CD4-positive, alpha-beta T cell treated with Interleukin-15 for 1 hour (primary cell): ENCODE results near the gene TEX22.
"Not testable (repeated sequence)": the region's sequence is repeated elsewhere in the genome, so short reads cannot be mapped to it uniquely, and the experiment has no call there.

Source experiments
- DNase-seq: peaks from one replicate; pipeline ENCODE4 v3.0.0-alpha.2; 2020

TEX22 gene, protein sequence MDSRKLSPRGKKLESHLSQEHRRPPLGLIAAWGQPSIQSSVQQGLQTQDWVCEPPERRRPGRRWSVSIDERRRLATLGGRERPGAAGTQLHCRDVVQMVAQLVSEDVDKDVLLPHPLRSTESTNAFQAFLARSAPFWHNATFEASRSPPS

DNA sequence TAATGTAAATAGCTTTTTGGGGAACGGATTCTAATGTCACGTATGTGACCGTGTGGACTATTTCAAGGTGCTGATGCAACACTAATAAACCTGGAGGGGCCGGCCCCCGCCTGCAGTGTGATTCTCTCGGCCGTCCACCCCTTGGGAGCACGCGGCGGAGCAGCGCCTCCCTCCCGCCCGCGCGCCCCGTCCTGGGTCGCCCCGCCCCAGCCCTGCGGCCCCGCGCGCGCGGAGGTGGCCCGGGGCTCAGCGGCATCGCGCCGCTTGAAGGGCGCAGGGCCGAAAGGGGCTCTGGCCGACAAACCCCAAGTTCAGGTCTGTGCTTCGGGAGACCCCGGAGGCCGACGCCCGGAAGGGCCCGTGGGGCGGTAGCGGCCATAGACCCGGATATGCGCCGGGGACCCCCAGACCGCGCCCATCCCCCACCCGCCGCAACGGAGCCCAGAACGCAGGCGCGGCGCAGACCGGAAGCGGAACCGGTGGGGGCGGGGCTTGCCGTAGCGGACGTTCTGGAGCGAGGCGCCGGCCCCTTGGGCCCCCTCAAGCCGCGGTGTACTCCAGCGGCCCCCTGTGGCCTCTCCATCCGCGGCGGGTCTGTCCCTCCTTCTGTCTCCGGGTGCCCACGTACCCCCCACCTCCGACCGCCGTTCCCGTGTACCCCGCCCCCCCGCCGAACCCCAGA, at the start of gene TEX22:
TEX22 (plus strand) TSS at position 495 of the 682 bp plus-strand sequence. CDS start 803 bp downstream, outside the sequence.
- DNase-seq, result peak; percentile 86

DNA sequence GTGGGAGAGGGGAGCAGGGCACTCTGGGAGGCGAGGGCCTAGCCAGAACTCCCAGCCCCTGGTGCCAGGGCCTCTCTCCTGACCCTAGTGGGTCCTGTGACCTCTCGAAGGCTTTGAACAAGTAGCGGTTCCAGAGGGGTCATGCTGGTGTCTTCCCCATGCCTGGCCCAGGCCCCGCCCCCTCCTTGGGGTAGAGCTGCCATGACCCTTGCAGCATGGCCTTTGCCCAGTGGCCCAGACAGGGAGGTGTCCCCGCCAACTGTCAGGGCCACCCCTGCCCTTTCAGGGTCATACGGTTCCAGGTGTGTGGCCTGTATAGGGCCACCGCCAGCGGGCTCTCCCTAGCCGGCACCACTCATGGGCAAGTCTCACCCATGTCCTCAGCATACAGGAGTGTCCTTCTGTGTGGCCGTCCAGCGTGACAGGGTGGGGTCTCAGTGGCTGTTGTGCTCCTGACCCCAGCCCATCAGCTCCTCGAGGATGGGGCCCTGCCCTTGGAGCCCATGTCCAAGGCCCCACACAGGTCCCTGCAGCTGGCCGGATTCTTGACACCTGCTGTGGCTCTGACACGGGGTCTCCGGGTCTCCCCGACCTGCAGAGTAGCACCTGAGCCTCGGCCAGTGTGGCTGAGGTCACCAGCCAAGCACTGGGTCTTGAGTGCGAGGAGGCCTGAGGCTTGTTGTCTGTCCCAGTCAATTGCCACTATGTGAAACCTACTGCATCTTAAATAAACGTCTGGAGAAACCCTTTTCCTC, 49.2 kb upstream of the TEX22 start:
- no peak for DNase-seq

DNA sequence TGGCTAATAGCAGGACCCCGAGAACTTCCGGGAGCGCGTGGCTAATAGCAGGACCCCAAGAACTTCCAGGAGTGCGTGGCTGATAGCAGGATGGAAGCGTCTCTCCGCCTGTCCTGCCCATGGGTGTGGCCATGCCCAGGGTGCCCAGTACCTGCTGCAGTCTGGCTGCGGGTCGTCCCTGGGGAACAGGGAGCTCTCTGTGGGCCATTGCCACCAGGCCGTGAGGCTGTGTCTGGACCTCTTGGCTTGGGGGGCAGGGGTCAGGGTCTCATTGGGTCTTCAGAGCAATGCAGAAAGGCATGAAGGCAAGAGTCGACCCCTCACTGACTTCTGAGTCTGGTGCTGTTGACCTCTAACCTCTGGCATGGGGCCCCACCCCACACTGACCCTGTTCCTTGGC, 48.3 kb upstream of the TEX22 start:
- no peak for DNase-seq

DNA sequence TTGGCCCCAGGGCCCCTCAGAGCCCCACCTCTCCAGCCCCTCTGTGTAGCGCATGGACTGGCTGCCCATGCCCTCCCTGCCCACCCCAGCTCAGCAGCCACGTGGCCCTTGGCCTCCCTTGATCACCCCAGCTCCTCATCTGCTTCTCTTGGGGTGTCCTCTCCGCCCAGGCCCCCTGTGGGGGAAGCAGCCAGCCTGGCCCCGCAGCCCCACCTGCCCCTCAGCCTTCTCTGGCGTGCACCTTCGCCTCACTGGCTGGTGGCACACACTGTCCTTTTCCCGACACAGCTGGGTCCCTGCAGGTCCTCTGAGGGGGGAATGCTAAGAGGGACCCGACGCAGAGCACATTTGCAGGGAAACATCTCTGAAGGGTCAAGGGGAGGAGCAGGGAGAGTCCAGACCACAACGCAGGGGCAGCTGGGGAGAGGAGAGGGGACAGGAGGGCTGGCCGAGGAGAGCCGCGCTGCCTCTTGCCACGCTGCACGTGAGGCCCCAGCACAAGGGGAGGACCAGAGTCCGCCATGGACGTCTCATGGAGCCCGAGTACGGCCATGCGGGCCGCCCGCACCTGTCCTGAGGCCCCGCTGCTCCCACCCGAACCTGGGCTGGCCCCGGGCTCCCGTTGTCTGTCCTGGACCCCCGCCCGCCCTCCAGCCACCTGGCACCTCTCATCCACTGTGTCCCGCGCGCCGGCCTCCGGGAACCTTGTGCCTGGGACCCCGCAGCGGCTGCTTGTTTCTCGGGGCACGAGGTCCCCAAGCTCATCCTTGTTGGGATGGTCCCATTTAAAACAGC, 47.7 kb upstream of the TEX22 start:
- no peak for DNase-seq

DNA sequence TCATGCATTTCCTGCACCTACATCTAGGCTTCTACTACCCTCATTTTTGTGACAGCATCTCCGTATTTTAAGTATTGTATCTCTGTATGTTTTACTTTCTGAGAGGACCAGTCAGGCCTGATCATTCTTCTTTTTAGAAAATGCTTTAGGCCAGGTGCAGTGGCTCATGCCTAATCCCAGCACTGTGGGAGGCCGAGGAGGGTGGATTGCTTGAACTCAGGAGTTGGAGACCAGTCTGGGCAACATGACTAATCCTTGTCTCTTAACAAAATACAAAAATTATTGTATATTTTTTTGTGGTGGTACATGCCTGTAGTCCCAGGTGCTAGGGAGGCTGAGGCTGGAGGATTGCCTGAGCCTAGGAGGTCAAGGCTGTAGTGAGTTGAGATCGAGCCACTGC, 46.9 kb upstream of the TEX22 start:
- no peak for DNase-seq

DNA sequence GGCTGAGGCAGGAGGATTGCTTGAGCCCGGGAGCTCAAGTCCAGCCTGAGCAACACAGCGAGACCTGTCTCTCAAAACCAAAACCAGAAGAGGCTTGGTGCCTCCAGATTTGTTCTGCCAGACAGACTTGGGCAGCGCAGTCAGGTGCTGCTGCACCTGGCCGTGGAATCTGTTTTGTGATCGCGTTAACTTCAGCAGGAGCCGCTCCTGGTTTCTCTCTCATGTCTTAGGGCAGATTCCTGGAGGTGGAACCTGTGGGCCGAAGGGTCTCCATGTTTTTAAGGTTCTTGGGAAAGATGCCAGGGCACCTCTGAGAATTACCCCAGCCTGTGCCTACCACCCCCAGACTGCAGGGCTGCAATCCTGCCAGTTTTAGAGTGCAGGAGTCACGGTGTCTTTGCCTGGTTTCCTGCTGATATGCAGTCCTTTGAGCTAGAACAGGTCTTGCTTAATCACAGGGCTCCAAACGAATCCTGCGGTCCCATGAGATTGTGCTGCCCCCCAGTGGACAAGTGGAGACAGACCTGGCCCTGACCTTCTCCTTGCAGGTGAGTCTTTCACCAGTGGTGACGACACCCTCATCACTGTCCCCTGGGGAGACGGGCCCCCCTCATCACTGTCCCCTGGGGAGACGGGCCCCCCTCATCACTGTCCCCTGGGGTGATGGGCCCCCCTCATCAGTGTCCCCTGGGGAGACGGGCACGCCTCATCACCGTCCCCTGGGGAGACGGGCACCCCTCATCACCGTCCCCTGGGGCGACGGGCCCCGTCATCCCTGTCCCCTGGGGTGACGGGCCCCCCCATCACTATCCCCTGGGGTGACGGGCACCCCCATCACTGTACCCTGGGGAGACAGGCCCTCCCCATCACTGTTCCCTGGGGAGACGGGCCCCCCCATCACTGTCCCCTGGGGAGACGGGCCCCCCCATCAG, 46.2 kb upstream of the TEX22 start:
- peak; percentile 88 for DNase-seq

DNA sequence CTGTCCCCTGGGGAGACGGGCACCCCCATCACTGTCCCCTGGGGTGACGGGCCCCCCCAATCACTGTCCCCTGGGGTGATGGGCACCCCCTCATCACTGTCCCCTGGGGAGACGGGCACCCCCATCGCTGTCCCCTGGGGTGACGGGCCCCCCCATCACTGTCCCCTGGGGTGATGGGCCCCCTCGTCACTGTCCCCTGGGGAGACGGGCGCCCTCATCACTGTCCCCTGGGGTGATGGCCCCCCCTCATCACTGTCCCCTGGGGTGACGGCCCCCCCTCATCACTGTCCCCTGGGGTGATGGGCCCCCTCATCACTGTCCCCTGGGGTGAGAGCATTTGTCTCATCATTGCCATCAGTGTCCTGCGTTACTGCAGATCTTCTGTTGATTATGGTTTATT, 45.2 kb upstream of the TEX22 start:
- DNase-seq, result no peak

DNA sequence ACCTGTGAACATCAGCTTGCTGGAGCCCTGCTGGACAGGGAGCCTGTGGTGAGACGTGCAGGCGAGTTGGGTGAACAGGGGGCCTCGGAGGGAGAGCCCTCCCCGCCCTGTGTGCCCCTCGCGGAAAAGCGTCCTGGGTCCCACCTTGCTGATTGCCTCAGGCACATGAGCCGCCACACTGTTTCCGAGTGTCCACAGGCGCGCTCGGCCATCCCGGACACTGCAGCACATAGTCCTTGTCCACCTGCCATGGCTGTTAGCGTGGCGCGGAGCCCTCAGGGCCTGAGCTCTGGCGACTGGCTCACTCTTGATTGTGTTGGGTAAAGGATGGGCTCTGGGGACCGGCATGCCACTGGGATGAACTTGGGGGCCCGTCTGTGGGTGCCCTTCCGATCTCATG, 43.8 kb upstream of the TEX22 start:
- no peak for DNase-seq

DNA sequence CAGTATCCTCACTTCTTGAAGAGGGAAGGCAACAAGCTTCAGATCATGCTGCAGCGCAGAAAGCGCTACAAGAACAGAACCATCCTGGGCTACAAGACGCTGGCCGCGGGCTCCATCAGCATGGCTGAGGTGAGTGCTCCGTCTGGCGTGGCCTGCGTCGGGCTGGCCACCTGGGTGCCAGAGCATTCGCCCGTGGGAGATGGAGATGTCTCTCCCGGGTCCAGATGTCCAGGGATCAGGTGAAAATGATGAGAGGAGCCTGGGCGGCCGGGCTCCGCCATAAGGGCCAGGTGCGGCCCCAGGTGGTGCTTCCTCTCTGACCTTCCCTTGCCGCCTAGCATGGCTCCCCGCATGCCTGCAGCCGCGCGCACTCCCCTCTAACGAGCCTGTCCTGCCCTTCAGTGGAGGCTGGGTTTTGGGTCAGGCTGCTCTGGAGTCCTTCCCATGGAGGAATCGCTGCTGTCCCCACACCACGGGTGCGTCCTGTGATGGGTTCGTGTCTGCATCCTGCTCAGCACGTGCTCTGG, 43.2 kb upstream of the TEX22 start:
- no peak for DNase-seq

DNA sequence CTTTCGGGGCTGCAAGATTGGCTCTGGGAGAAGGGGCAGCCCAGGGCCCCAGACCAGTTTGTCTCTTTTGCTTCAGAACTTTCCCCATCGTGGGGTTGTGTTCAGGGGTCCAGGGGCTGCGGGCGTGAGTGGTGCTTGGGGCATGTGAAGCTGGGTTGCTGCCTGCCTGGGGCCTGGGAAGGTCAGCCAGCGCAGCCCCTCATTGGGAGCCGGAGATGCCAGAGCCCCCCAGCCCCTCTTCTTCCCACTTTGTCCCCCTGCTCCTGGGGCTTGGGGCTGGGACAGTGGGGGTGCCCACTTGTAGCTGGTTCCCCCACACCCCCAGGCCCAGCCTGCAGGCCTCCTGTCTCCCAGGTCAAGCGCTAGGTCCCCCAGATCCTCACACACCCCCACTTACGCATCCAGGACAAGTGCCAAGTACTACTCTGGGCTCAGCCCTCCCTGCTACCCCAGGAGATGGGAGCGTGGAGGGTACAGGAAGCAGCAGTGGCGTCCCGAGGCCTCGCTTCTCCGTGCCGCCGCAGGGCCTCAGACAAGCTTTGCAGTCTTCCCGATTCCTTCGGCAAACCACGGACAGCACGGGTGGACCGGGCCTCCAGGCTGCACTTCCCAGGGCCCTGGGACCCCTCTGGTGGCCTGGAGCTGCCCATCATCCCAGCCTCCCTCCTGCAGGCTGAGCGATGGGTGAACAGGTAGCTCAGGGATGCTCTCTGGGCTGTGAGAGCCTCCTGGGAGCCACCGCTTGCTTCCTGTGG, 42.3 kb upstream of the TEX22 start:
- DNase-seq, result no peak

DNA sequence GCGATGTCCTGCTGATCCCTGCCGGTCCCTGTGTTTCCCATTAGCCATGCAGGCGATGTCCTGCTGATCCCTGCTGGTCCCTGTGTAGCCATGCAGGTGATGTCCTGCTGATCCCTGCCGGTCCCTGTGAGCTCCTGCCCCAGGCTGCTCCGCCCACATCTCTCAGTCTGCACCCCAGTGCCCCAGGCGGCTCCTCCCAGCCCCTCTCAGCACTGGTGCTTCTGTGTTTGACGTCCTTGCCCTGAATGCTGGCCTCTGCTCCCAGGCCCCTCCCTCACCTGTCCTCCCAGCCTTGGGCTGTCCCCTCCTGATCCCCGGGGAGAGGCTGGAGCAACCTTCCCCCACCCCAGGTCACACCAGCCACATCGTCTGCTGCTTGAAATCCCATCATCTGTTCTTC, 41.4 kb upstream of the TEX22 start:
- DNase-seq, result no peak

DNA sequence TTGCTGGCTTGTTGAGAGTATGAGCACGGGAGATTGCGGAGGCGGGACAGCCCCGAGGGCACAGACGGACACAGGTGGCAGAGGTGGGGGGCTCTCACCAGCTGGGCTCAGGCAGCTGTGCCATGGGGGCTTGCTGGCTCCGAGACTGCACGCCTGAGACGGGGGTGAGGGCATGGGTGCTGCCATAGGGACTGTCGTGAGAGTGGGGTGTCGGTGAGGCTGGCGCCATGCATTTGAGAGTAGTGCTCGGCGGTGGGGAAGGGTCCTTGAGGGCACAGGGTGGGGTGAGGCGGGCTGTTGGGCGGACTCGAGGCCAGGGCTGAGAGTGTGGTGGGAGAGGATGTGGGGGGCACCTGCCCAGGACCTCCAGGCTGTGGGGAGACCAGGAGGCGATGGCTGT, 40.7 kb upstream of the TEX22 start:
- DNase-seq, result no peak

DNA sequence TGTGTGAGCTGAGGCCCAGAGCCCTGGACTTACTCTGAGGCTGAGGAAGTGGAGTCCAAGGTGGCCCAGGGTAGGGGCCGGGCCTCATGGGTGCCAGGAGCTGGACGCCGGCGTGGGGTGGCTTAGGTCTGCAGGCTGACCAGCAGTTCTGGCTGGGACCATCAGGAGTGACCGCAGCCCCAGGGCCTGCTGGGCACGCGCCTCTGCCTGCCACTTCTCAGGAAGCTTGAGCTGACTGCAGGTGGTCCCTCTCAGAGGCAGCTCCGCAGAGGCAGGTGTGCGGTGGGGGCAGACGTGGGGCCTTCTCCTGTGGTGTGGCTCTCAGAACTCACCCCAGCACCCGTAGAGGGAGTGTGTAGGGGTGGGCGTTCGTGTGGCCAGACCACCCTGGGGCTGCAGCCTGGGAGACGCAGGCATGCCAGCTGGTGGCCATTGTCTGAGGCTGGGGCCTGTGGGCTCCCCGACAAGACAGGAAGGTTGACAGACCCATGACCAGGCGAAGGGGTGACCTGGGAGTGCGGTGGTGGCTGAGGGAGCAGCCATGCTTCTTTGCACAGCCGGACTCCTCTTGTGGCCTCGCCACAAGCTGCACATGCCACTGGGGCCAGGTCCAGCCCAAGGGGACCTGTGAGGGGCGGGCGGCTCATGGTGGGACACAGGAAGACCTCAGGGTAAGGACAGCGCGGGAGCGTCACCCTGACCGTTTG, 40.0 kb upstream of the TEX22 start:
- DNase-seq, result no peak

DNA sequence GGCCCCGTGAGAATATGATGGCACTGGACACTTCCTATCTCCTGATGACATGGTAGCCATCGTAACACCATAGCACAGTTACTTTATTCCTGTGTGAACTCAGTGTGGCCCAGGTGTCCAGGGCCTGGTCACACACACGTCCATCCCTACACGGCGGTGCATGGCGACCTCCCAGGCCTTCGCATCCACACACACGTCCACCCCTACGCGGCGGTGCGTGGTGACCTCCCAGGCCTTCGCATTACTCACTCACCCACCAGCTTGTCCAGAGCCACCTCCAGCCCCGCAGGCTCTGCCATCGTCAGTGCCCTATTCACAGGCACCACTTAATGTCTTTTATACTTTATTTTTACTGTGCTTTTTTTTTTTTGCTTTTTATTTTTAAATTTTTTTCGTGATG, 39.4 kb upstream of the TEX22 start:
- DNase-seq, result no peak

DNA sequence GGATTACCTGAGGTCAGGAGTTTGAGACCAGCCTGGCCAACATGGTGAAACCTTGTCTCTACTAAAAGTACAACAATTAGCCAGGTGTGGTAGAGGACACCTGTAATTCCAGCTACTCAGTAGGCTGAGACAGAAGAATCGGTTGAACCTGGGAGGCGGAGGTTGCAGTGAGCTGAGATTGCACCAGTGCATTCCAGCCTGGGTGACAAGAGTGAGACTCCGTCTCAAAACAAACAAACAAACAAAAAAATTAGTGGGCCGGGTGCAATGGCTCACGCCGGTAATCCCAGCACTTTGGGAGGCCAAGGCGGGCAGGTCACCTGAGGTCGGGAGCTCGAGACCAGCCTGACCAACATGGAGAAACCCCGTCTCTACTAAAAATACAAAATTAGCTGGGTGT, 36.9 kb upstream of the TEX22 start:
- not testable (repeated sequence) for DNase-seq

DNA sequence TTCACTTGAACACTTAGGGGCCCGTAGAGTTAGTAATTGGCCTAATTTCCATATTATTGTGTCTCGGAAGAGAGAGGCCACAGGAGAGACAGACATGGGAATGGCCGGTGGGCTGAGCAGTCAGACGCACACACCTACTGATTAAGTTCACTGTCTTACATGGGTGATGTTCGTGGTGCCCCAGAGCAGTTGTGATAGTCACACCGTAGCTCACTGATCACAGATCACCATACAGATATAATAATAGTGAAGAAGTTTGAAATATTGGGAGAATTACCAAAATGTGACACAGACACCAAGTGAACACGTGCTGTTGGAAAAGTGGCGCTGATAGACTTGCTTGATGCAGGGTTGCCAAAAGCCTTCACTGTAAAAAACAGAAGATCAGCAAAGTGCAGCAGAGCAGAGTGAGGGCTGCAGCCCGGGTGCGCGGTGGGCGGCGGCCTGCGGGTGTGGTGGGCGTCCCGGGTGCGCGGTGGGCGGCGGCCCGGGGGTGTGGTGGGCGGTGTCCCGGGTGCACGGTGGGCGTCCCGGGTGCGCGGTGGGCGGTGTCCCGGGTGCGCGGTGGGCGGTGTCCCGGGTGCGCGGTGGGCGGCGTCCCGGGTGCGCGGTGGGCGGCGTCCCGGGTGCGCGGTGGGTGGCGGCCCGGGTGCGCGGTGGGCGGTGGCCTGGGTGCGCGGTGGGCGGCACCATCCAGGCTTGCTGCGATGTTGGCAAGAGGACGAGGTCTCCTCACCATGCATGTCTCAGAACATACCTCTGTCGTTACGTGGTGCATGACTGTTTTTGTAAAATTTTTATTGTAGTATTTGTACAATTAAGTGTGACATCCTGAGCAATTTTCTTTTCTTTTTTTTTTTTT, 34.3 kb upstream of the TEX22 start:
- peak; percentile 41 for DNase-seq

DNA sequence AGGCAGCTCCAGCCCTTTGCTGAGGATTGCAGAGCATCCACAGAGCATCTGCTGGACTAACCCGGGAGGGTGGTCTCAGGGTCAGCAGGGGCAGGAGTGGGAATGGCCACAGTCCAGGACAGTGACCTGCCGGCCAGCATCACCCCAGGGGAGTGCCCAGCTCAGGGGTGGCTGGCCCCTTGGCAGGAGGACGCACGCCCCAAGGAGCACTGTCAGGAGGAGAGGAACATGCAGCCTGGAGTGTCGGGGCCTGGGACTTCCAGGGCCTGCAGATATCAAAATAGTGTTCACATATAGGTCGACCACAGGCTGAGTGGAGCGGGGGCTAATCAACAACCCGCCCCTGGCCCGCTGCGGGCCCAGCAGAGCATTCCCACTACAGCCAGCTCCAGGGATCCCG, 33.2 kb upstream of the TEX22 start:
- DNase-seq, result no peak

DNA sequence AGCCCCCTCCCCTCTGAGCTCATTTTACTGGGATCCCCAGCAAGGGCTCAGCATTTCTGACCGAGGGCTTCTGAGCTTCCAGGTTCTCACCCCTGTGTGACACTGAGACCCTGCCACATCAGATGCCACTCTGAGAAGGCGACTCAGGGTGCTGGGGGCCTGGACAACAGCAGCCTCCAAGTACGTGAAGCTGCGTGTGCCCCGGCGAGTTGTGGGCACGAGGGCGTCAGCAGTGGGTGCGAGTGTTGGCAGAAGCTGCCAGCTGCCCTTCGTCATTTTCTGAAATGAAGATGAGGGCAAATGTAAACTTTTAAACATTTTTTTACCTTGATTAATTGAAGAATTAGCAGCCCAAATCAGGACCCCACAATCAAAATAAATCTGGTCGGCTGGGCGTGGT, 32.7 kb upstream of the TEX22 start:
- no peak for DNase-seq

DNA sequence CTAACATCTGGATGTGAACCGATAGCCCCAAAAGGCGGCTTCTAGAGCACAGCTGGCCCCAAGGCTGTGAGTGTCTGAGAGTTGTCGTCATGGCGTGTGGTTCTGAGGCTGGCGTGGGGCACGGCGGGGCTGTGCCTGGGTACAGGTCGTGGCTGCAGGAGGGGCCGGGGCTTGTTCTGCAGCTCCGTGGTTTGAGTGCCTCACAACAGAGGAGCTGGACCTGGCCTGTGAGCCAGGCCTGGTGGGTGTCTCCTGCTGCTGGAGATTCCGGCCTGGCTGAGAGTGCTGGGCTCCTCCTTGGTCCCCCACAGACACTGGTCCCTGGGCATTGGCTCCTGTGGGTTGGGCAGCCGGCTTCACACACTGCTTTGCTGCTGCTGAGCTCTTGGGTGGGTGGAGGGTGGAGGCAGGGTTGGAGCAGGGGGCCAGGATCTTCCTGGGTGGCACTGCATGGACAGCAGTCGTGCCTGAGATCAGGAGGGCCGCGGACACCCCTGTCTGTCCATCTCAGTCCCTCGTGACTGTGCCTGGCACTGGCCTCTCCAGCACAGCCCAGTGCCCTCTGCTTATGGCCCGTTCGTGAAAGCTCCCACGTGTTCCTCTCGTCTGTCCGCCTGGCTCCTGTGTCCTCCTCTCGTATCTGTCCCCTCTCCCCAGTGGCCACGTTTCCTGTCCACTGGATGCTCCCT, 31.8 kb upstream of the TEX22 start:
- DNase-seq, result no peak
